HepG2 (cell line): ENCODE measurements around the gene CNOT1. TPM values are rescaled to one million over a fixed set of nuclear protein-coding genes. Genes with fewer than 3 reads are reported as not detected.

Experiments used
- FOXA1 ChIP-seq, 2 experiments: fragments of 450-650 bp in 1 of 2; sonication (generic) in 1 of 2; formaldehyde crosslinking in 1 of 2; IDR thresholded peaks; 2 replicates each; pipeline versions ENCODE4 v1.4.0 to v1.6.1; 2016 to 2020; ENCODE audit warnings: missing genetic modification reagents in 1 of 2
- FOXC1 ChIP-seq: sonication (generic); formaldehyde crosslinking; IDR thresholded peaks from 2 replicates; pipeline ENCODE4 v1.8.0; 2022; ENCODE audit warnings: mild to moderate bottlenecking, missing genetic modification reagents, borderline replicate concordance
- FOXM1 ChIP-seq: sonication (generic); formaldehyde crosslinking; IDR thresholded peaks from 2 replicates; pipeline ENCODE4 v1.5.0; 2020; ENCODE audit warnings: missing genetic modification reagents
- MXI1 ChIP-seq: IDR thresholded peaks from 3 replicates; pipeline ENCODE4 v1.6.1; 2012; ENCODE audit warnings: low read depth, low read length, inconsistent platforms, borderline replicate concordance
- MYNN ChIP-seq: sonication (generic); formaldehyde crosslinking; IDR thresholded peaks from 2 replicates; pipeline ENCODE4 v1.4.0; 2020; ENCODE audit warnings: mild to moderate bottlenecking, low read depth, missing genetic modification reagents
- PRPF4 ChIP-seq: fragments of 200-400 bp; formaldehyde crosslinking; IDR thresholded peaks from 2 replicates; pipeline ENCODE4 v1.6.1; 2016; ENCODE audit warnings: low read length, low read depth; ENCODE audit not compliant: poor library complexity, severe bottlenecking
- ZNF430 ChIP-seq: sonication (generic); formaldehyde crosslinking; IDR thresholded peaks from 2 replicates; pipeline ENCODE4 v1.9.0; 2021; ENCODE audit warnings: mild to moderate bottlenecking, missing genetic modification reagents
- ZNF432 ChIP-seq: sonication (generic); formaldehyde crosslinking; IDR thresholded peaks from 2 replicates; pipeline ENCODE4 v1.5.0; 2020; ENCODE audit warnings: missing genetic modification reagents, mild to moderate bottlenecking, borderline replicate concordance
- ZNF841 ChIP-seq: sonication (generic); formaldehyde crosslinking; IDR thresholded peaks from 2 replicates; pipeline ENCODE4 v1.8.1; 2023; ENCODE audit warnings: missing genetic modification reagents, borderline replicate concordance
- polyA plus RNA-seq, 8 experiments: library from polyadenylated mRNA; depleted of rRNA in 3 of 8; stranded (reverse) in 7 of 8; unstranded in 1 of 8; fragments of >200 nt; fragmentation: Illumina TruSeq in 4 of 8; extraction: Trizol in 4 of 8; gene quantifications; 2 replicates each; pipeline versions ENCODE4 v1.2.1 to v1.2.3, GENCODE V29; 2011 to 2016; ENCODE audit warnings: low read depth in 4 of 8, missing spikeins in 1 of 8, mixed read lengths in 1 of 8; ENCODE audit not compliant: insufficient read depth in 1 of 8
- total RNA-seq, 5 experiments: library from RNA; depleted of rRNA; stranded (reverse); fragments of >200 nt; fragmentation: Illumina TruSeq; extraction: Trizol; gene quantifications; 2 replicates each; pipeline ENCODE4 v1.2.3, GENCODE V29; 2016; ENCODE audit warnings: low read depth in 1 of 5
- TF ChIP-seq, protein P1 (sequence below): IDR thresholded peaks from 2 replicates; pipeline ENCODE4 v1.6.1; 2016; ENCODE audit warnings: low read depth, missing genetic modification reagents, missing compliant biosample characterization
- TF ChIP-seq, protein P2 (sequence below), 2 experiments: fragments of 450-650 bp in 1 of 2; sonication (generic) in 1 of 2; formaldehyde crosslinking in 1 of 2; IDR thresholded peaks; 2 replicates each; pipeline versions ENCODE4 v1.6.1 to v1.8.0; 2016 to 2022; ENCODE audit warnings: antibody characterized with exemption in 1 of 2, mild to moderate bottlenecking in 1 of 2, missing genetic modification reagents in 1 of 2
- TF ChIP-seq, protein P3 (sequence below): fragments of 450-650 bp; IDR thresholded peaks from 2 replicates; pipeline ENCODE4 v1.6.1; 2017

The CNOT1 gene
- total and polyA plus RNA-seq, 2 of the 13 experiments (the other 11 are each of a cell fraction or from before 2014, with no cell fraction given) = 188 to 232 TPM

DNA sequence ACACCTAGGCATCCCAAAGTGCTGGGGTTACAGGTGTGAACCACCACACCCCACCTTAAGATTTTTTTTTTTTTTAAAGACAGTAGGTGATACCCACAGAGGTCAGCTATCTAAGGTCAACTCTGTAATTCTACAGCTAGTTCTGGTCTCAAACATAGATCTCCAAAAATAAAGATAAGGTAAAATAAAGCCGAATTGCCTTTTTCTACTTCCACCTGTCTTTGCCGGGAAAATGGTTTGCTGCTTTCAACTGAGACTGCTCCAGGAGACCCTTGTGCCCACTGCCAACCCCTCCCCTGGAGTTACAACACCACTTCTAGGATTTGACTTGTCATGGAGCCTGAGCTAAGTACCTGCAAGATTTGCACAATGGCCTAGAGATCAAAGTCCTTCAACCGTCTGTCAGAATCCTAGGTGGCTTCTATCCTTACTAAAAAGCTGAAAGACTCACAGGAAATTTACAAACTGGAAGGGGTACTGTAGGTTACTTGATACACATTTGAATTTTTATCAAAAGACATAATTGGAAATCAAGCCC, 4.7 kb upstream of the CNOT1 start (continued):
- TF ChIP-seq, protein P1, sequence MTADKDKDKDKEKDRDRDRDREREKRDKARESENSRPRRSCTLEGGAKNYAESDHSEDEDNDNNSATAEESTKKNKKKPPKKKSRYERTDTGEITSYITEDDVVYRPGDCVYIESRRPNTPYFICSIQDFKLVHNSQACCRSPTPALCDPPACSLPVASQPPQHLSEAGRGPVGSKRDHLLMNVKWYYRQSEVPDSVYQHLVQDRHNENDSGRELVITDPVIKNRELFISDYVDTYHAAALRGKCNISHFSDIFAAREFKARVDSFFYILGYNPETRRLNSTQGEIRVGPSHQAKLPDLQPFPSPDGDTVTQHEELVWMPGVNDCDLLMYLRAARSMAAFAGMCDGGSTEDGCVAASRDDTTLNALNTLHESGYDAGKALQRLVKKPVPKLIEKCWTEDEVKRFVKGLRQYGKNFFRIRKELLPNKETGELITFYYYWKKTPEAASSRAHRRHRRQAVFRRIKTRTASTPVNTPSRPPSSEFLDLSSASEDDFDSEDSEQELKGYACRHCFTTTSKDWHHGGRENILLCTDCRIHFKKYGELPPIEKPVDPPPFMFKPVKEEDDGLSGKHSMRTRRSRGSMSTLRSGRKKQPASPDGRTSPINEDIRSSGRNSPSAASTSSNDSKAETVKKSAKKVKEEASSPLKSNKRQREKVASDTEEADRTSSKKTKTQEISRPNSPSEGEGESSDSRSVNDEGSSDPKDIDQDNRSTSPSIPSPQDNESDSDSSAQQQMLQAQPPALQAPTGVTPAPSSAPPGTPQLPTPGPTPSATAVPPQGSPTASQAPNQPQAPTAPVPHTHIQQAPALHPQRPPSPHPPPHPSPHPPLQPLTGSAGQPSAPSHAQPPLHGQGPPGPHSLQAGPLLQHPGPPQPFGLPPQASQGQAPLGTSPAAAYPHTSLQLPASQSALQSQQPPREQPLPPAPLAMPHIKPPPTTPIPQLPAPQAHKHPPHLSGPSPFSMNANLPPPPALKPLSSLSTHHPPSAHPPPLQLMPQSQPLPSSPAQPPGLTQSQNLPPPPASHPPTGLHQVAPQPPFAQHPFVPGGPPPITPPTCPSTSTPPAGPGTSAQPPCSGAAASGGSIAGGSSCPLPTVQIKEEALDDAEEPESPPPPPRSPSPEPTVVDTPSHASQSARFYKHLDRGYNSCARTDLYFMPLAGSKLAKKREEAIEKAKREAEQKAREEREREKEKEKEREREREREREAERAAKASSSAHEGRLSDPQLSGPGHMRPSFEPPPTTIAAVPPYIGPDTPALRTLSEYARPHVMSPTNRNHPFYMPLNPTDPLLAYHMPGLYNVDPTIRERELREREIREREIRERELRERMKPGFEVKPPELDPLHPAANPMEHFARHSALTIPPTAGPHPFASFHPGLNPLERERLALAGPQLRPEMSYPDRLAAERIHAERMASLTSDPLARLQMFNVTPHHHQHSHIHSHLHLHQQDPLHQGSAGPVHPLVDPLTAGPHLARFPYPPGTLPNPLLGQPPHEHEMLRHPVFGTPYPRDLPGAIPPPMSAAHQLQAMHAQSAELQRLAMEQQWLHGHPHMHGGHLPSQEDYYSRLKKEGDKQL = no peak
- TF ChIP-seq PRPF4 (no peak), FOXM1 (CRISPR knock-in tag) (no peak), ZNF432 (no peak), ZNF841 (CRISPR knock-in tag) (no peak), FOXC1 (no peak), FOXA1 (IDR thresholded peaks at IDR 0.05) (no peak), FOXA1 (CRISPR knock-in tag; IDR thresholded peaks at IDR 0.05) (no peak), MYNN (CRISPR knock-in tag) (no peak), ZNF430 (no peak), MXI1 (no peak)
- TF ChIP-seq, protein P2, sequence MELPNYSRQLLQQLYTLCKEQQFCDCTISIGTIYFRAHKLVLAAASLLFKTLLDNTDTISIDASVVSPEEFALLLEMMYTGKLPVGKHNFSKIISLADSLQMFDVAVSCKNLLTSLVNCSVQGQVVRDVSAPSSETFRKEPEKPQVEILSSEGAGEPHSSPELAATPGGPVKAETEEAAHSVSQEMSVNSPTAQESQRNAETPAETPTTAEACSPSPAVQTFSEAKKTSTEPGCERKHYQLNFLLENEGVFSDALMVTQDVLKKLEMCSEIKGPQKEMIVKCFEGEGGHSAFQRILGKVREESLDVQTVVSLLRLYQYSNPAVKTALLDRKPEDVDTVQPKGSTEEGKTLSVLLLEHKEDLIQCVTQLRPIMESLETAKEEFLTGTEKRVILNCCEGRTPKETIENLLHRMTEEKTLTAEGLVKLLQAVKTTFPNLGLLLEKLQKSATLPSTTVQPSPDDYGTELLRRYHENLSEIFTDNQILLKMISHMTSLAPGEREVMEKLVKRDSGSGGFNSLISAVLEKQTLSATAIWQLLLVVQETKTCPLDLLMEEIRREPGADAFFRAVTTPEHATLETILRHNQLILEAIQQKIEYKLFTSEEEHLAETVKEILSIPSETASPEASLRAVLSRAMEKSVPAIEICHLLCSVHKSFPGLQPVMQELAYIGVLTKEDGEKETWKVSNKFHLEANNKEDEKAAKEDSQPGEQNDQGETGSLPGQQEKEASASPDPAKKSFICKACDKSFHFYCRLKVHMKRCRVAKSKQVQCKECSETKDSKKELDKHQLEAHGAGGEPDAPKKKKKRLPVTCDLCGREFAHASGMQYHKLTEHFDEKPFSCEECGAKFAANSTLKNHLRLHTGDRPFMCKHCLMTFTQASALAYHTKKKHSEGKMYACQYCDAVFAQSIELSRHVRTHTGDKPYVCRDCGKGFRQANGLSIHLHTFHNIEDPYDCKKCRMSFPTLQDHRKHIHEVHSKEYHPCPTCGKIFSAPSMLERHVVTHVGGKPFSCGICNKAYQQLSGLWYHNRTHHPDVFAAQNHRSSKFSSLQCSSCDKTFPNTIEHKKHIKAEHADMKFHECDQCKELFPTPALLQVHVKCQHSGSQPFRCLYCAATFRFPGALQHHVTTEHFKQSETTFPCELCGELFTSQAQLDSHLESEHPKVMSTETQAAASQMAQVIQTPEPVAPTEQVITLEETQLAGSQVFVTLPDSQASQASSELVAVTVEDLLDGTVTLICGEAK (IDR thresholded peaks at IDR 0.05) = no peak
- TF ChIP-seq, protein P2 (CRISPR knock-in tag; IDR thresholded peaks at IDR 0.05) = no peak
- TF ChIP-seq, protein P3, sequence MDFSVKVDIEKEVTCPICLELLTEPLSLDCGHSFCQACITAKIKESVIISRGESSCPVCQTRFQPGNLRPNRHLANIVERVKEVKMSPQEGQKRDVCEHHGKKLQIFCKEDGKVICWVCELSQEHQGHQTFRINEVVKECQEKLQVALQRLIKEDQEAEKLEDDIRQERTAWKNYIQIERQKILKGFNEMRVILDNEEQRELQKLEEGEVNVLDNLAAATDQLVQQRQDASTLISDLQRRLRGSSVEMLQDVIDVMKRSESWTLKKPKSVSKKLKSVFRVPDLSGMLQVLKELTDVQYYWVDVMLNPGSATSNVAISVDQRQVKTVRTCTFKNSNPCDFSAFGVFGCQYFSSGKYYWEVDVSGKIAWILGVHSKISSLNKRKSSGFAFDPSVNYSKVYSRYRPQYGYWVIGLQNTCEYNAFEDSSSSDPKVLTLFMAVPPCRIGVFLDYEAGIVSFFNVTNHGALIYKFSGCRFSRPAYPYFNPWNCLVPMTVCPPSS = no peak
